ENCODE data around the gene RASA2.

RASA2 gene

DNA sequence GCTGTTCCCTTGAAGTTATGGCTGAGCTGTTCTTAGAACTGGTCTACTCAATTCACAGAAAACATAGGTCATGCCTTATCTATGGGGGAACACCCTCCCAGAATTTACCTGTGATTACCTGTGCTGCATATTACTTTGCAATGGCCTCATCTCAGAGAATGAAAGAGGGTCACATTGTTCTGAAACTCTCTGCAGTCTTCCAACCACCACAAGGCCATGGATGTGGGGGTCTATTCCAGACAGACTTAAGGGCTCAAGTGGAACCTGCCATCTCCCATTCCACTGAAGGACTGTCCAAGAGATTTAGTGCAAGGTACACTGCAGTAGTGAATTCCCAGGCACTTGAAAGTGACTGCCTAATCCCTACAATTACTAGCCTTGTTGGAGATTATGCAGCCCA lies 40.1 kb upstream of the RASA2 start:
- H3K9me3 ChIP-seq (ENCODE audit: control insufficient read depth, low read length) = no peaks in the 10 kb centered on the region
- H3K27me3 ChIP-seq (ENCODE audit: control insufficient read depth, insufficient read depth, low read length, poor library complexity, severe bottlenecking) = no peaks in the 10 kb centered on the region
- no peak overlapping the region for H3K4me3 ChIP-seq (ENCODE audit: insufficient read depth, low read depth, low read length)
- no peaks in the 10 kb centered on the region for H3K36me3 ChIP-seq (ENCODE audit: control insufficient read depth, insufficient read depth, low read length)
- no peak overlapping the region for H3K27ac ChIP-seq (ENCODE audit: insufficient read depth, low read depth, low read length, poor library complexity, severe bottlenecking)
- no peaks in the 10 kb centered on the region for H3K4me1 ChIP-seq (ENCODE audit: control insufficient read depth, insufficient read depth, low read length)

GRCh38 chr3:141447383-141447782 lies 39.4 kb upstream of the RASA2 start:
- H3K27me3 ChIP-seq (ENCODE audit: control insufficient read depth, insufficient read depth, low read length, poor library complexity, severe bottlenecking) = no peaks in the 10 kb centered on the region

DNA sequence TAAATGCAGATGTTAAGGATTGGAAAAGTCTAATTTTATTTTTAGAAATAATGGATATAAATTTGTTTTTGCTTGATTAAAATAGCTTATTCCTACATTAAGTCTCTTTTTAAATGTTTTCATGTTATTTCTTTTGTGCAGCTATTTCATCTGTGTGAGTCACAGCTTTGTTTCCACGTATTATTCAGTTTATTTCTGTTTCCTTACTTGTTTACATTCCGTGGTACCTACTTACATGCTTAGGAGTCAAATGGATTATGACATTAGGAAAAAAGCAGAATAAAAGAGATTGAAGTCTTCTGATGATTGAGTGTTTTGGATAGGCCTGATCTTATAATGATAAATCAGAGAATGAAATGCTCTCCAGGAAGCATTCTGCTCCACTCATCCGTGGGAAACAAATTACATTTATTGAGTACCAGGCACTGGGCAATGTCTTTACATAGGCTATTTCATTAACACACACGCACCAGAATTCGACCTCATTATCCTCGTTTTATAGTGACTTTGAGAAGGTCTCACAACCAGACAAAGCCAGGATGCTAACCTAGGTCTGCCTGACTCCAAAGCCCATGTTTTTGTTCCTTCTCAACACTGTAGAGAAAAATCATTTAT lies 38.1 kb upstream of the RASA2 start:
- no peaks in the 10 kb centered on the region for H3K9me3 ChIP-seq (ENCODE audit: control insufficient read depth, low read length)
- H3K4me3 ChIP-seq (ENCODE audit: insufficient read depth, low read depth, low read length) = no peak overlapping the region
- no peak overlapping the region for H3K27ac ChIP-seq (ENCODE audit: insufficient read depth, low read depth, low read length, poor library complexity, severe bottlenecking)
- no peaks in the 10 kb centered on the region for H3K4me1 ChIP-seq (ENCODE audit: control insufficient read depth, insufficient read depth, low read length)
- H3K36me3 ChIP-seq (ENCODE audit: control insufficient read depth, insufficient read depth, low read length) = no peaks in the 10 kb centered on the region
- no peaks in the 10 kb centered on the region for H3K27me3 ChIP-seq (ENCODE audit: control insufficient read depth, insufficient read depth, low read length, poor library complexity, severe bottlenecking)
- 92 to 94% methylated on average over 6 of the region's 6 CpGs for WGBS, 2 experiments

More at GRCh38 chr3:141447383-141447782, 39.4 kb upstream of the RASA2 start:
- no peaks in the 10 kb centered on the region for H3K4me1 ChIP-seq (ENCODE audit: control insufficient read depth, insufficient read depth, low read length)
- 95 to 96% methylated on average over 6 of the region's 6 CpGs for WGBS, 2 experiments
- H3K9me3 ChIP-seq (ENCODE audit: control insufficient read depth, low read length) = no peaks in the 10 kb centered on the region
- no peak overlapping the region for H3K4me3 ChIP-seq (ENCODE audit: insufficient read depth, low read depth, low read length)
- no peaks in the 10 kb centered on the region for H3K36me3 ChIP-seq (ENCODE audit: control insufficient read depth, insufficient read depth, low read length)
- no peak overlapping the region for H3K27ac ChIP-seq (ENCODE audit: insufficient read depth, low read depth, low read length, poor library complexity, severe bottlenecking)

GRCh38 chr3:141449424-141449823 lies 37.4 kb upstream of the RASA2 start:
- Histone ChIP-seq H3K4me3 (ENCODE audit: insufficient read depth, low read depth, low read length) (no peak overlapping the region), H3K9me3 (ENCODE audit: control insufficient read depth, low read length) (no peaks in the 10 kb centered on the region), H3K27me3 (ENCODE audit: control insufficient read depth, insufficient read depth, low read length, poor library complexity, severe bottlenecking) (no peaks in the 10 kb centered on the region), H3K4me1 (ENCODE audit: control insufficient read depth, insufficient read depth, low read length) (no peaks in the 10 kb centered on the region), H3K27ac (ENCODE audit: insufficient read depth, low read depth, low read length, poor library complexity, severe bottlenecking) (no peak overlapping the region), H3K36me3 (ENCODE audit: control insufficient read depth, insufficient read depth, low read length) (no peaks in the 10 kb centered on the region)
- 87% methylated on average over 6 of the region's 6 CpGs for WGBS, 2 experiments

- H3K9me3 ChIP-seq (ENCODE audit: control insufficient read depth, low read length) = no peaks in the 10 kb centered on the region
- WGBS, 2 experiments = 86 to 92% methylated on average over 8 of the region's 8 CpGs
- no peaks in the 10 kb centered on the region for H3K4me1 ChIP-seq (ENCODE audit: control insufficient read depth, insufficient read depth, low read length)
- no peak overlapping the region for H3K4me3 ChIP-seq (ENCODE audit: insufficient read depth, low read depth, low read length)
- no peaks in the 10 kb centered on the region for H3K36me3 ChIP-seq (ENCODE audit: control insufficient read depth, insufficient read depth, low read length)
- no peak overlapping the region for H3K27ac ChIP-seq (ENCODE audit: insufficient read depth, low read depth, low read length, poor library complexity, severe bottlenecking)
- no peaks in the 10 kb centered on the region for H3K27me3 ChIP-seq (ENCODE audit: control insufficient read depth, insufficient read depth, low read length, poor library complexity, severe bottlenecking)
Observed at GRCh38 chr3:141450727-141451375, 36.0 kb upstream of the RASA2 start.

DNA sequence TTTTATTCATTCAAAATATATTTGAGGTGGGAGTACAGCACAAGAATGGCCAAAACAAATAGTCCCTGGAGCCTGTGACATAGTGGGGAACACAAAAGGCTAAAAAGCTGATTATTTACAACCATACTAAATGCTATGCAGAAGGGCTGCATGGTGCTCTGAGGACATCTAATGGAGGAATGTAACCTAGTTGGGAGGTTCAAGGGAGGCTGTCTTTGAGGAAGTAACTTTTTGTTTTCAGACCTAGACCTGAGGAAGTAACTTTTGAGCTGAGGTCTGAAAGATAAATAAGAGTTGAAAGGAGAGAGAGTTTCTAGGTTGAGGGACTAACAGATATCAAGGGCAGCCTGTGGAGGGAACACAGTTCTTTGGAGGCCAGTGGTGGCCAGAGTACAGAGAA lies 34.8 kb upstream of the RASA2 start:
- Histone ChIP-seq H3K4me3 (ENCODE audit: insufficient read depth, low read depth, low read length) (no peak overlapping the region), H3K36me3 (ENCODE audit: control insufficient read depth, insufficient read depth, low read length) (no peaks in the 10 kb centered on the region), H3K9me3 (ENCODE audit: control insufficient read depth, low read length) (no peaks in the 10 kb centered on the region), H3K4me1 (ENCODE audit: control insufficient read depth, insufficient read depth, low read length) (no peaks in the 10 kb centered on the region), H3K27ac (ENCODE audit: insufficient read depth, low read depth, low read length, poor library complexity, severe bottlenecking) (no peak overlapping the region), H3K27me3 (ENCODE audit: control insufficient read depth, insufficient read depth, low read length, poor library complexity, severe bottlenecking) (no peaks in the 10 kb centered on the region)

- WGBS, 2 experiments = 88% methylated on average over 1 of the region's 1 CpG
- Histone ChIP-seq H3K27me3 (ENCODE audit: control insufficient read depth, insufficient read depth, low read length, poor library complexity, severe bottlenecking) (no peaks in the 10 kb centered on the region), H3K4me1 (ENCODE audit: control insufficient read depth, insufficient read depth, low read length) (no peaks in the 10 kb centered on the region), H3K27ac (ENCODE audit: insufficient read depth, low read depth, low read length, poor library complexity, severe bottlenecking) (no peak overlapping the region), H3K9me3 (ENCODE audit: control insufficient read depth, low read length) (no peaks in the 10 kb centered on the region), H3K4me3 (ENCODE audit: insufficient read depth, low read depth, low read length) (no peak overlapping the region), H3K36me3 (ENCODE audit: control insufficient read depth, insufficient read depth, low read length) (no peaks in the 10 kb centered on the region)
Observed at GRCh38 chr3:141452773-141453172, 34.1 kb upstream of the RASA2 start.

- H3K9me3 ChIP-seq (ENCODE audit: control insufficient read depth, low read length) = no peaks in the 10 kb centered on the region
- H3K4me3 ChIP-seq (ENCODE audit: insufficient read depth, low read depth, low read length) = no peak overlapping the region
- H3K36me3 ChIP-seq (ENCODE audit: control insufficient read depth, insufficient read depth, low read length) = no peaks in the 10 kb centered on the region
- 90 to 97% methylated on average over 3 of the region's 3 CpGs for WGBS, 2 experiments
- H3K4me1 ChIP-seq (ENCODE audit: control insufficient read depth, insufficient read depth, low read length) = no peaks in the 10 kb centered on the region
- no peaks in the 10 kb centered on the region for H3K27me3 ChIP-seq (ENCODE audit: control insufficient read depth, insufficient read depth, low read length, poor library complexity, severe bottlenecking)
- H3K27ac ChIP-seq (ENCODE audit: insufficient read depth, low read depth, low read length, poor library complexity, severe bottlenecking) = no peak overlapping the region
Observed at GRCh38 chr3:141454054-141454453, 32.8 kb upstream of the RASA2 start.

DNA sequence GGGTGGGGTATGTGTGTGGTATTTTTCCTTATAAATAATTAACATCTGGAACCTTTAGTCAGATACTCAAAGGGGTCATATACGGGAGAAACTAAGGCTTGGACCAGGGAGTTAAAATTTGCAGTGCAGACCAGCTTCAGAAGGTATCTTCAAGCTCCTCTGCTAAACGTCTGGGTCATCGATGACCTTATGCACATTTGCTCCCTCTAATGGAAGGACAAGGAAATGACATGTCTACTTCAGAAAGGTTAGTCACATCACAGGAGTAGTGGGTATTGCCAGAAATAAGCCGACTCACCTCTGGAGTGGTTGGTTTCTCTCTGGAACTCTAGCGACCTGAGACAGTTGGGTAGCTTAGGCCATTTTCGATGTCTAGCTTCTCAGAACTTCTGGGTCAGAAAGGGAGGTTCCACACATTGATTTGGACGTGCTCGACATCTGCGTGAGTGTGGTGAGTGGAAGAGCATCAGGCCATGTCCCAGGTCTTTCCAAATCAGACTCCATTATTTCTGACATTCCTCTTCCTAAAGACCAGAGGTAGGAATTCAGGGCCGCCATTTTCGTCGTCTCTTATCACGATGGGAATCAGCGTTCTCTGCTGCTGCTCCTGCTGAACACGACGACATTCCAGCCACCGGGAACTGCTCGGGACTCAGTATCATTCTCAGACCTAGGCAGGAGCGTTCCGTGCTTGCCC lies 31.8 kb upstream of the RASA2 start:
- no peaks in the 10 kb centered on the region for H3K27me3 ChIP-seq (ENCODE audit: control insufficient read depth, insufficient read depth, low read length, poor library complexity, severe bottlenecking)
- H3K27ac ChIP-seq (ENCODE audit: insufficient read depth, low read depth, low read length, poor library complexity, severe bottlenecking) = no peak overlapping the region
- no peak overlapping the region for H3K4me3 ChIP-seq (ENCODE audit: insufficient read depth, low read depth, low read length)
- H3K4me1 ChIP-seq (ENCODE audit: control insufficient read depth, insufficient read depth, low read length) = no peaks in the 10 kb centered on the region
- no peaks in the 10 kb centered on the region for H3K9me3 ChIP-seq (ENCODE audit: control insufficient read depth, low read length)
- 75 to 76% methylated on average over 20 of the region's 20 CpGs for WGBS, 2 experiments
- no peaks in the 10 kb centered on the region for H3K36me3 ChIP-seq (ENCODE audit: control insufficient read depth, insufficient read depth, low read length)

DNA sequence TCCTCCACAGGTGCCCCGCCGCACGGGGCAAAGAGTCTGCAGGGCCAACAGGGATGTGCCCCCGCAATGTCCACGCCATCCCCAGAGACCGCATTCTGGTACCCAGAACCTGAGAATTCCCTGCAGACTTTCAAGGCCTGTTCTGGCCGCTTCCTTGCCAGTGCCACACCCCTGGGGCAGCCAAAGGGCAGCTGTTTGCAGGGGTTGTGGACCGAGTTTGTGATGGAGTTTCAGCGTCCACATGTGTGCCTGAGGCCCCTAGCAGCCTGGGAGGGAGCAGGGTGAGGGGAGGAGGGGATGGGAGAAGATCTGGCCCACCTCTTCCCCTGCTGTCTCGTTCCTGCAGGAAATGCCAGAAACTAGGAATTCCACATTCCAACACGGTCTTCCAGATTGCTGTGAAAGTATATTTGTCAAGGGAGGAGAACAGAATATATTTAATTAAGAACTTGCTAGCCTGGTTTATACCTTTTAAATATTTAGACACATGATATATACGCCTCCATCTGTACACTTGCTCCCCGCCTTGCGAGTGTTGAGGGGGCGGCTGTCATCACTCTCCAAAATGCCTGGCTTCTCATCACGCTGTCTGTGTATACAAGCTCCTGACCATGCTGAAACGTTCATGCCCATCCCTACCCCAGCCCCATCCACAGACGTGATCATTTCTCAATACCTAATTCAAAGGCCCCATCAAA lies 31.1 kb upstream of the RASA2 start:
- H3K27ac ChIP-seq (ENCODE audit: insufficient read depth, low read depth, low read length, poor library complexity, severe bottlenecking) = no peak overlapping the region
- no peaks in the 10 kb centered on the region for H3K4me1 ChIP-seq (ENCODE audit: control insufficient read depth, insufficient read depth, low read length)
- no peaks in the 10 kb centered on the region for H3K36me3 ChIP-seq (ENCODE audit: control insufficient read depth, insufficient read depth, low read length)
- no peaks in the 10 kb centered on the region for H3K9me3 ChIP-seq (ENCODE audit: control insufficient read depth, low read length)
- no peak overlapping the region for H3K4me3 ChIP-seq (ENCODE audit: insufficient read depth, low read depth, low read length)
- 89 to 90% methylated on average over 17 to 18 of the region's 18 CpGs for WGBS, 2 experiments
- H3K27me3 ChIP-seq (ENCODE audit: control insufficient read depth, insufficient read depth, low read length, poor library complexity, severe bottlenecking) = no peaks in the 10 kb centered on the region
